Measurements from ENCODE around the gene HYAL4. TPM values are rescaled to one million over a fixed set of nuclear protein-coding genes. Genes with fewer than 3 reads are reported as not detected.
"Not testable (repeated sequence)": the region's sequence is repeated elsewhere in the genome, so short reads cannot be mapped to it uniquely, and the experiment has no call there.

HYAL4 gene
- total RNA-seq, 1 donor from 2014 or later, result not detected

- no peaks in the 10 kb centered on the region for H3K27me3 Mint-ChIP-seq
- no peak overlapping the region for H3K27ac Mint-ChIP-seq
- no peak for DNase-seq (ENCODE audit: low spot score, unreplicated experiment)
- H3K9me3 Mint-ChIP-seq (ENCODE audit: low read depth), result peaks cover 3% of the 10 kb centered on the region
- H3K4me3 Mint-ChIP-seq (ENCODE audit: low read depth), result no peak overlapping the region
- no peaks in the 10 kb centered on the region for H3K36me3 Mint-ChIP-seq (ENCODE audit: insufficient read depth)
- no peak for TF ChIP-seq CTCF (IDR thresholded peaks at IDR 0.05; ENCODE audit: unreplicated experiment)
- no peaks in the 10 kb centered on the region for H3K4me1 Mint-ChIP-seq (ENCODE audit: low read depth)
Observed at GRCh38 chr7:123846217-123846891, 1.4 kb downstream of the HYAL4 start.

DNA sequence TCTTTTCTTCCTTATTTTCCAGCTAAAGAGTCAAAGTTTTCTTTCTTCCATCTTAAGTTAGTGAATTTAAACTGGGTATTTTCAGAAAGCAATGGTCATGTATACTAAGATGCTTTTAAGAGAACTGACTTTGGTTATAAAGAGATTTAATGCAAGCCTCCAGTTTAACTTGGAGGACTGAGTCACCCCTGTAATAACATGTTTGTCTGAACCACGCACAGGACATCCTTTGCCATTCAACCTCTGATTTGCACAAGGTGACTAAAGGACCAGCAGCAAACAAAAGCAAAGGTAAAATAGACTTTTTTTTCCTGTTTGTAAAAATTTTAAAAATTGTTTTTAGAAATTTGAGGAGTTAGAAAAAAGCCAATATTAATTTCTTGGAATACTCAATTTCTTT, 2.9 kb downstream of the HYAL4 start:
- no peak for DNase-seq (ENCODE audit: low spot score, unreplicated experiment)
- Mint-ChIP-seq H3K4me3 (ENCODE audit: low read depth) (no peak overlapping the region), H3K4me1 (ENCODE audit: low read depth) (no peaks in the 10 kb centered on the region), H3K27ac (no peak overlapping the region), H3K9me3 (ENCODE audit: low read depth) (peaks cover 3% of the 10 kb centered on the region), H3K27me3 (no peaks in the 10 kb centered on the region), H3K36me3 (ENCODE audit: insufficient read depth) (no peaks in the 10 kb centered on the region)
- TF ChIP-seq CTCF (IDR thresholded peaks at IDR 0.05; ENCODE audit: unreplicated experiment), result no peak

DNA sequence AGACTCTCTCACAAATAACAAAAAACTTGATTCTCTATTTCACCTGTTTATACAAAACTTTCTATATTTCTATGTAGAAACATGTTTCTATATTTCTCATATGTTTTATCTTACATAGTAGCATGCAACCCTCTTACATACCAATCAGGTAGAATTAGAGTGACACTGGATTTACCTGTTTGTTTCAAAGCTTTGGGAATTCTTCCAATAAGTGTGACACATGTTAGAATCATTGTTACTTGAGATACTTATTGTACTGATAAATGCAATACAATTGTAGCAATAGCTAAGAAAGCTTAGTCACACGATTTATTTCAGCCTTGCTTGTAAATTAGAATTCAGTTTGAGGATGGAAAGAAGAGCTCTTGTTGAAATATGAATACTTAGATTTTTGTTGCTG, 4.9 kb downstream of the HYAL4 start:
- no peak for DNase-seq (ENCODE audit: low spot score, unreplicated experiment)
- Mint-ChIP-seq H3K4me3 (ENCODE audit: low read depth) (no peak overlapping the region), H3K36me3 (ENCODE audit: insufficient read depth) (no peaks in the 10 kb centered on the region), H3K4me1 (ENCODE audit: low read depth) (no peaks in the 10 kb centered on the region), H3K27ac (no peak overlapping the region), H3K27me3 (no peaks in the 10 kb centered on the region), H3K9me3 (ENCODE audit: low read depth) (peaks cover 11% of the 10 kb centered on the region)
- TF ChIP-seq CTCF (IDR thresholded peaks at IDR 0.05; ENCODE audit: unreplicated experiment), result no peak

DNA sequence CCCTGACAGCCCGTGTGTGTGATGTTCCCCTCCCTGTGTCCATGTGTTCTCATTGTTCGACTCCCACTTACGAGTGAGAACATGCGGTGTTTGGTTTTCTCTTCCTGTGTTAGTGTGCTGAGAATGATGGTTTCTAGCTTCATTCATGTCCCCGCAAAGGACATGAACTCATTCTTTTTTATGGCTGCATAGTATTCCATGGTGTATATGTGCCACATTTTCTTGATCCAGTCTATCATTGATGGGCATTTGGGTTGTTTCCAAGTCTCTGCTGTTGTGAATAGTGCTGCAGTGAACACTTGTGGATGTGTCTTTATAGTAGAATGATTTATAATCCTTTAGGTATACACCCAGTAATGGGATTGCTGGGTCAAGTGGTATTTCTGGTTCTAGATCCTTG, 6.4 kb downstream of the HYAL4 start:
- not testable (repeated sequence) for H3K4me3 Mint-ChIP-seq (ENCODE audit: low read depth); H3K27ac Mint-ChIP-seq; H3K27me3 Mint-ChIP-seq; H3K4me1 Mint-ChIP-seq (ENCODE audit: low read depth); DNase-seq (ENCODE audit: low spot score, unreplicated experiment); H3K36me3 Mint-ChIP-seq (ENCODE audit: insufficient read depth)
- peaks cover 17% of the 10 kb centered on the region for H3K9me3 Mint-ChIP-seq (ENCODE audit: low read depth)

DNA sequence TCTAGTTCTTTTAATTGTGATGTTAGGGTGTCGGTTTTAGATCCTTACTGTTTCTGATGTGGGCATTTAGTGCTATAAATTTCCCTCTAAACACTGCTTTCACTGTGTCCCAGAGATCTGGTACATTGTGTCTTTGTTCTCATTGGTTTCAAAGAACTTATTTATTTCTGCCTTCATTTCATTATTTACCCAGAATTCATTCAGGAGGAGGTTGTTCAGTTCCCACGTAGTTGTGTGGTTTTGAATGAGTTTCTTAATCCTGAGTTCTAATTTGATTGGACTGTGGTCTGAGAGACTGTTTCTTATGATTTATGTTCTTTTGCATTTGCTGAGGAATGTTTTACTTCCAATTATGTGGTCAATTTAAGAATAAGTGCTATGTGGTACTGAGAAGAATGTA, 9.3 kb downstream of the HYAL4 start:
- not testable (repeated sequence) for DNase-seq (ENCODE audit: low spot score, unreplicated experiment); H3K27me3 Mint-ChIP-seq; H3K4me1 Mint-ChIP-seq (ENCODE audit: low read depth); H3K4me3 Mint-ChIP-seq (ENCODE audit: low read depth); H3K27ac Mint-ChIP-seq; H3K36me3 Mint-ChIP-seq (ENCODE audit: insufficient read depth)
- peaks cover 17% of the 10 kb centered on the region for H3K9me3 Mint-ChIP-seq (ENCODE audit: low read depth)

- H3K36me3 Mint-ChIP-seq (ENCODE audit: insufficient read depth); H3K27ac Mint-ChIP-seq; H3K4me3 Mint-ChIP-seq (ENCODE audit: low read depth); DNase-seq (ENCODE audit: low spot score, unreplicated experiment); H3K27me3 Mint-ChIP-seq; H3K4me1 Mint-ChIP-seq (ENCODE audit: low read depth): not testable (repeated sequence)
- H3K9me3 Mint-ChIP-seq (ENCODE audit: low read depth), result peaks cover 17% of the 10 kb centered on the region
Observed at GRCh38 chr7:123856428-123856827, 11.5 kb downstream of the HYAL4 start.

DNA sequence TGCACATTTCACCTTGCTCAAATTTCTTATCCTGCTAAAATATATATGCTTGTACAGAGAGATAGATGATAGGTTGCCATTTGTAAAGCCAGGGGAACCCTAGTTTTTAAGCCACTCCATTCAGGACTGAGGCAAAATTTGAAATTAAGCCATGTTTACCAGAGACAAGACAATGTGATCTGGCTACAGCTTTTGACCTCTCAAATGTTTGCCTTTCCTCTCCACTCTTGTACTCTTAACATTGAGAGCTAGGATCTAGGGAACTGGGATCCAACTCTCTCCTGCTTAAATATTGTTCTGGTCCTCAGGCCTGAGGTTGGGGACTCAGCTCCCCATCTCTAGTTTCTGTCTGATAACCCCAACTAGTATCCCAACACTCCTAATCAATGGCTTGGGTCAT, 15.9 kb downstream of the HYAL4 start:
- Mint-ChIP-seq H3K4me1 (ENCODE audit: low read depth) (peaks cover 20% of the 10 kb centered on the region), H3K4me3 (ENCODE audit: low read depth) (no peak overlapping the region), H3K27me3 (no peaks in the 10 kb centered on the region), H3K27ac (peak overlapping the region; percentile 43), H3K9me3 (ENCODE audit: low read depth) (peaks cover 2% of the 10 kb centered on the region), H3K36me3 (ENCODE audit: insufficient read depth) (peaks cover 2% of the 10 kb centered on the region)
- TF ChIP-seq CTCF (IDR thresholded peaks at IDR 0.05; ENCODE audit: unreplicated experiment), result no peak
- no peak for DNase-seq (ENCODE audit: low spot score, unreplicated experiment)

Measured in progenitor cell of endocrine pancreas (in vitro differentiated cells).